Measurements from ENCODE around the gene KIRREL3.

KIRREL3 gene

GRCh38 chr11:126634963-126635362 lies 365.6 kb downstream of the KIRREL3 start:
- Histone ChIP-seq H3K27ac (replicated peaks) (no peak overlapping the region), H3K27me3 (ENCODE audit: insufficient read depth, poor library complexity, severe bottlenecking) (peaks cover 8% of the 10 kb centered on the region), H3K4me3 (replicated peaks; ENCODE audit: insufficient read depth, low read length) (no peak overlapping the region)
- TF ChIP-seq POLR2AphosphoS5 (IDR thresholded peaks at IDR 0.05; ENCODE audit: low read depth): no peak
- TF ChIP-seq REST (IDR thresholded peaks at IDR 0.05; ENCODE audit: insufficient replicate concordance, low read depth): no peak
- no peak for TF ChIP-seq SPI1 (IDR thresholded peaks at IDR 0.05; ENCODE audit: borderline replicate concordance, low read depth)
- no peak for TF ChIP-seq CTCF (IDR thresholded peaks at IDR 0.05; ENCODE audit: insufficient read depth, low read length)
- TF ChIP-seq GABPA (IDR thresholded peaks at IDR 0.05; ENCODE audit: low read depth): no peak
- DNase-seq (ENCODE audit: low read depth in 1 of 2, low spot score in 1 of 2): no peak

DNA sequence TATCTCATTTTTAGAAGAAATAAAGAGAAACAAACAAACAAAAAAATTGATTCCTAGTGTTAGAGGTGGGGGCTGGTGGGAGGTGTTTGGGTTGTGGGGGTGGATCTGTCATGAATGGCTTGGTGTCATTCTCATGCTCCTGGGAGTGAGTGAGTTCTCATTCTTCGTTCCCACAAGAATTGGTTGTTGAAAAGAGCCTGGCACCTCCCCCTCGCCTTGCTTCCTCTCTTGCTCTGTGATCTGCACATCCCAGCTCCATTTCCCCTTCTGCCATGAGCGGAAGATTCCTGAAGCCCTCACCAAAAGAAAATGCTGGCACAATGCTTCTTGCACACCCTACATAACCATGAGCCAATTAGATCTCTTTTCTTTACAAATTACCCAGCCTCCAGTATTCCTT lies 367.2 kb downstream of the KIRREL3 start:
- H3K27me3 ChIP-seq (ENCODE audit: insufficient read depth, poor library complexity, severe bottlenecking): peaks cover 2% of the 10 kb centered on the region
- no peak for DNase-seq (ENCODE audit: low read depth in 1 of 2, low spot score in 1 of 2)
- no peak overlapping the region for H3K27ac ChIP-seq (replicated peaks)
- TF ChIP-seq SPI1 (IDR thresholded peaks at IDR 0.05; ENCODE audit: borderline replicate concordance, low read depth) (no peak), CTCF (IDR thresholded peaks at IDR 0.05; ENCODE audit: insufficient read depth, low read length) (no peak), REST (IDR thresholded peaks at IDR 0.05; ENCODE audit: insufficient replicate concordance, low read depth) (no peak), GABPA (IDR thresholded peaks at IDR 0.05; ENCODE audit: low read depth) (no peak), POLR2AphosphoS5 (IDR thresholded peaks at IDR 0.05; ENCODE audit: low read depth) (no peak)
- H3K4me3 ChIP-seq (replicated peaks; ENCODE audit: insufficient read depth, low read length): no peak overlapping the region

- TF ChIP-seq GABPA (IDR thresholded peaks at IDR 0.05; ENCODE audit: low read depth) (no peak), REST (IDR thresholded peaks at IDR 0.05; ENCODE audit: insufficient replicate concordance, low read depth) (no peak), POLR2AphosphoS5 (IDR thresholded peaks at IDR 0.05; ENCODE audit: low read depth) (no peak)
- Histone ChIP-seq H3K27ac (replicated peaks) (no peak overlapping the region), H3K27me3 (ENCODE audit: insufficient read depth, poor library complexity, severe bottlenecking) (peaks cover 2% of the 10 kb centered on the region), H3K4me3 (replicated peaks; ENCODE audit: insufficient read depth, low read length) (no peak overlapping the region)
- DNase-seq (ENCODE audit: low read depth in 1 of 2, low spot score in 1 of 2): no peak
Measured at GRCh38 chr11:126630893-126631798, 369.4 kb downstream of the KIRREL3 start.

Data from HL-60 (cell line).